ENCODE data around the gene UBE2F.

UBE2F gene

GRCh38 chr2:238083919-238084318 lies 117.1 kb downstream of the UBE2F start:
- DNase-seq (ENCODE audit: low spot score), result no peak
- no peak for TF ChIP-seq CTCF (IDR thresholded peaks at IDR 0.05; ENCODE audit: extremely low read depth, insufficient read depth, missing control alignments)
- in situ Hi-C loops (cut with MboI; ENCODE audit: low pct_unique_long_range_greater_than_20kb, low sequenced_read_pairs, unreplicated experiment), result no loop called here

- in situ Hi-C loops (cut with MboI; ENCODE audit: low pct_unique_long_range_greater_than_20kb, low sequenced_read_pairs, unreplicated experiment), result no loop called here
- DNase-seq (ENCODE audit: low spot score), result no peak
- no peak for TF ChIP-seq CTCF (IDR thresholded peaks at IDR 0.05; ENCODE audit: extremely low read depth, insufficient read depth, missing control alignments)
Observed at GRCh38 chr2:238084761-238085160, 117.9 kb downstream of the UBE2F start.

DNA sequence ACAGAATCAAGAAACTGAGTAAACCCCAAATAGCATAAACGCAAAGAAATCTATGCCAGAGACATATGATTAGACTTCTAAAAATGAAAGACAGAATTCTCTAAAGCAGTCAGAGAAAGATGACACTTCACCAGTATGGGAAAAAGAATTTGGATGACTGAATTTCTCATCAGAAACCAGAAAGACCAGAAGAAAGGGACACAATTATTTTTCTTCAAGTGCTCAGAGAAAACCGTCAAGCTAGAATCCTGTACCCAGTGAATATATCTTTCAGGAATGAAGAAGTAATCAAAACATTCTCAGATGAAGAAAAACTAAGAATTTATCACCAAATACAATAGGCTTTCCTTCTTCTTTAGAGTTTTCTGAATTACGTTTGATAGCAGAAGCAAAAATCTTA lies 119.1 kb downstream of the UBE2F start:
- DNase-seq (ENCODE audit: low spot score), result no peak
- no peak for TF ChIP-seq CTCF (IDR thresholded peaks at IDR 0.05; ENCODE audit: extremely low read depth, insufficient read depth, missing control alignments)
- in situ Hi-C loops (cut with MboI; ENCODE audit: low pct_unique_long_range_greater_than_20kb, low sequenced_read_pairs, unreplicated experiment), result no loop called here

- in situ Hi-C loops (cut with MboI; ENCODE audit: low pct_unique_long_range_greater_than_20kb, low sequenced_read_pairs, unreplicated experiment), result no loop called here
- no peak for DNase-seq (ENCODE audit: low spot score)
- TF ChIP-seq CTCF (IDR thresholded peaks at IDR 0.05; ENCODE audit: extremely low read depth, insufficient read depth, missing control alignments), result no peak
Observed at GRCh38 chr2:238087211-238087610, 120.4 kb downstream of the UBE2F start.

GRCh38 chr2:238090887-238091286 lies 124.1 kb downstream of the UBE2F start:
- no peak for TF ChIP-seq CTCF (IDR thresholded peaks at IDR 0.05; ENCODE audit: extremely low read depth, insufficient read depth, missing control alignments)
- no peak for DNase-seq (ENCODE audit: low spot score)
- in situ Hi-C loops (cut with MboI; ENCODE audit: low pct_unique_long_range_greater_than_20kb, low sequenced_read_pairs, unreplicated experiment), result no loop called here

DNA sequence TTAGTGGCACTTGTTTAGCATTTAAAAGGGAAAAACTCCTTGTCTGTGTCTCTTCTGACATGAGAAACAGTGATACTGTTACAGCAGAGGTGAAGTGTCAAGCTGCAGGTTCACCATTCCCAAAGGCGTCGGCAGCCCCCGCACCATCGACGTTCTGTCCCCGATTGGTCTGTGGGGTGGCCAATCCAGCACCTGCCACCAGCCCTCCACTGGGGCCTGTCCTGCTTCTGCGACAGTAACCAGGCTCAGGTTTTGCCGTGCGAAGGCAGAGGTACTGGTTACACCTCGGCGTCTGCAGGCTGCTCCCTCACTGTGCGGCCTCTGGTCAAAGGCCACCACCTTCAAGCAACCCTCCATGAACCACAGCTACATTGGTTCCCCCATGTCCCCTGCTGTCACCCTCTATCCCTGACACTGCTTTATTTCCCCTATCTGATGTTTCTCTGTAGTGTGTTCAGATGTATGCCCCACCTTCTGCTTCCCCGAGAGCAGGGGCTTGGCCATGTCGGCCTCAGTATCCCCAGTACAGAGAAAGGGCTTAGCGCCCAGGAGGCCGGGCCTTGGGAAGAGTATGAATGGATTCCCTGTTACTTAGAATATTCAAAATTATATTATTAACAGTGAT lies 124.7 kb downstream of the UBE2F start:
- in situ Hi-C loops (cut with MboI; ENCODE audit: low pct_unique_long_range_greater_than_20kb, low sequenced_read_pairs, unreplicated experiment), result no loop called here
- peak; percentile 4 for DNase-seq (ENCODE audit: low spot score)
- TF ChIP-seq CTCF (IDR thresholded peaks at IDR 0.05; ENCODE audit: extremely low read depth, insufficient read depth, missing control alignments), result no peak

Data from GM13977 (cell line).